ENCODE results near the gene ROR2.

ROR2 gene

GRCh38 chr9:91948597-91949391 is 1.2 kb downstream of the ROR2 start:
- DNase-seq (ENCODE audit: low read depth in 2 of 2) = peak in 1 of 2 donors; percentile 13

- no peak for DNase-seq (ENCODE audit: low read depth in 2 of 2)
Measured at GRCh38 chr9:91948101-91948596, 1.9 kb downstream of the ROR2 start.

- DNase-seq (ENCODE audit: low read depth in 2 of 2) = no peak
Measured at GRCh38 chr9:91946653-91947488, 3.2 kb downstream of the ROR2 start.

- no peak for DNase-seq (ENCODE audit: low read depth in 2 of 2)
Measured at GRCh38 chr9:91946196-91946595, 3.8 kb downstream of the ROR2 start.

- DNase-seq (ENCODE audit: low read depth in 2 of 2) = no peak
Measured at GRCh38 chr9:91945277-91946085, 4.5 kb downstream of the ROR2 start.

GRCh38 chr9:91944711-91945110 is 5.3 kb downstream of the ROR2 start:
- no peak for DNase-seq (ENCODE audit: low read depth in 2 of 2)

GRCh38 chr9:91943478-91944470 is 6.3 kb downstream of the ROR2 start:
- no peak for DNase-seq (ENCODE audit: low read depth in 2 of 2)

GRCh38 chr9:91942201-91942600 is 7.8 kb downstream of the ROR2 start:
- DNase-seq (ENCODE audit: low read depth in 2 of 2) = no peak

- no peak for DNase-seq (ENCODE audit: low read depth in 2 of 2)
Measured at GRCh38 chr9:91939978-91940377, 10.1 kb downstream of the ROR2 start.

GRCh38 chr9:91937727-91938126 is 12.3 kb downstream of the ROR2 start:
- DNase-seq (ENCODE audit: low read depth in 2 of 2) = no peak

- DNase-seq (ENCODE audit: low read depth in 2 of 2) = no peak
Measured at GRCh38 chr9:91937056-91937455, 13.0 kb downstream of the ROR2 start.

- no peak for DNase-seq (ENCODE audit: low read depth in 2 of 2)
Measured at GRCh38 chr9:91935805-91936514, 14.1 kb downstream of the ROR2 start.

- no peak for DNase-seq (ENCODE audit: low read depth in 2 of 2)
Measured at GRCh38 chr9:91935066-91935749, 14.8 kb downstream of the ROR2 start.

- no peak for DNase-seq (ENCODE audit: low read depth in 2 of 2)
Measured at GRCh38 chr9:91934654-91935053, 15.4 kb downstream of the ROR2 start.

- no peak for DNase-seq (ENCODE audit: low read depth in 2 of 2)
Measured at GRCh38 chr9:91933556-91934352, 16.3 kb downstream of the ROR2 start.

GRCh38 chr9:91930475-91930874 is 19.6 kb downstream of the ROR2 start:
- no peak for DNase-seq (ENCODE audit: low read depth in 2 of 2)

GRCh38 chr9:91929331-91929730 is 20.7 kb downstream of the ROR2 start:
- no peak for DNase-seq (ENCODE audit: low read depth in 2 of 2)

GRCh38 chr9:91927922-91928510 is 22.0 kb downstream of the ROR2 start:
- no peak for DNase-seq (ENCODE audit: low read depth in 2 of 2)
